AG20443 (cell line): ENCODE results near the gene PDLIM7.

ENCODE experiments used
- DNase-seq: peaks from one replicate; pipeline ENCODE4 v3.0.0; 2012; ENCODE audit warnings: low spot score, mixed read lengths

The PDLIM7 gene

GRCh38 chr5:177505075-177505474 lies 7.7 kb upstream of the PDLIM7 start:
- DNase-seq, result no peak

DNA sequence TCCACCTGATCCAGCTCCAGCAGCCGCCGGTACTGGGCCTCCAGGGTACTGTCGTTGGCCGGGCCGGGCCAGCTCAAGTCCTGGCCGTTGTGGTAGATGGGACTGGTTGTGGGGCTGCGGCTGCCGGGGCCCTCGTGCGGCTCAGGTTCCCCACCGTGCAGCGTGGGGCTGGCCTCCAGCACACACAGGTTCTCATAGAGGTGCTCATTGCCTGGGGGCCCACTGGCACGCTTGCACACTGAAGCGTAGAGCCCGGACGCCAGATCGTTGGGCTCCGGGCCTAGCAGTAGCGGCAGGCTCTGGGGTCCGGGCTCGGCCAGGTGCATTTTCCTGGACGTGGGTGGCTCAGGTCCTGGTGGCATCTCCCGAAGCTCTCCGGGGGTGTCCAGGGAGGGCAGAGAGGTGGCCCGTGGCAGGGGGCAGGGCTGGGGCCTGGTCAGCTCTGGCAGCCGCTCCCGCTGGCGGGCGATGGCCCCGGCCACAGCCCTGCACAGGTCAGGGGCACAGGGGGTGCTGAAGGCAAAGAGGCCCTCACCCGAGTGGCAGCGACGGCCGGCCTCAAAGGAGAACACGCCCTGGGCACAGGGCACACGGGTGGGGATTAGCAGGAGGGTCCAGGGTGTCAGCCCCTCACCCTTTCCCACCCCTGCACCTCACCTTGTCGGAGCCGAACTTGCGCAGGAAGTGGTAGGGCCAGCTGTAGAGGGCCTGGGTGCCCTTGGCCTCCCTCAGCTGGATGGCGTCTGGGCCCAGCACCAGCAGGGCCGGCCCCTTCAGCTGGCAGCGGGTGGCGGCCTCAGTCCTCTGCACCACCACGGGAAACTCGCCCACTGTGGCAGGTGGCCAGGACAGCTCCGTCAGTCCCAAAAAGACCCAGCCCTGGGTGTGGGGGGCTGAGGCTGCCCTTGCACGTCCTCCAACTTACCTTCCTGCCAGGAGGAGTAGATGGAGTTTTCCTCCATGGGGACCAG lies 7.0 kb upstream of the PDLIM7 start:
- DNase-seq, result no peak

GRCh38 chr5:177503351-177504085 lies 6.1 kb upstream of the PDLIM7 start:
- DNase-seq, result no peak

DNA sequence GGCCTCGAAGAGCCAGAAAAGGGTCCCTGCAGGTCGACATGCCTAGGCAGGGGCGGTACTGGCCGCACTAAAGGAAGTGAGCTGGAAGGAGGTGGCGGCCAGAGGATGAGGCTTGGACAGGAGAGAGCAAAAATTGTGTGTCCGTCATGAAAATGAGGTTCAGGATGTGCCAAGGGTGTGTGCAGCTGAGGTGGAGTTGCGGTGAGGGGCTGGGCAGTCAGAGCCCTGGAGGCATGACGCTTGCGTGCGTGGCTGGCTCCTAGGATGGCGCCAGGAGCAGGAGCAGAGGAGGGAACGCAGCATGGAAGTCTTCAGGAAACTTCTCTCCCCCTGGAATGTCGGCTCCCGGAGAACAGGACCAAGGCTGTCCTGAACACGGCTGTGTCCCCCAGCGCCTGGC lies 5.5 kb upstream of the PDLIM7 start:
- DNase-seq, result no peak

DNA sequence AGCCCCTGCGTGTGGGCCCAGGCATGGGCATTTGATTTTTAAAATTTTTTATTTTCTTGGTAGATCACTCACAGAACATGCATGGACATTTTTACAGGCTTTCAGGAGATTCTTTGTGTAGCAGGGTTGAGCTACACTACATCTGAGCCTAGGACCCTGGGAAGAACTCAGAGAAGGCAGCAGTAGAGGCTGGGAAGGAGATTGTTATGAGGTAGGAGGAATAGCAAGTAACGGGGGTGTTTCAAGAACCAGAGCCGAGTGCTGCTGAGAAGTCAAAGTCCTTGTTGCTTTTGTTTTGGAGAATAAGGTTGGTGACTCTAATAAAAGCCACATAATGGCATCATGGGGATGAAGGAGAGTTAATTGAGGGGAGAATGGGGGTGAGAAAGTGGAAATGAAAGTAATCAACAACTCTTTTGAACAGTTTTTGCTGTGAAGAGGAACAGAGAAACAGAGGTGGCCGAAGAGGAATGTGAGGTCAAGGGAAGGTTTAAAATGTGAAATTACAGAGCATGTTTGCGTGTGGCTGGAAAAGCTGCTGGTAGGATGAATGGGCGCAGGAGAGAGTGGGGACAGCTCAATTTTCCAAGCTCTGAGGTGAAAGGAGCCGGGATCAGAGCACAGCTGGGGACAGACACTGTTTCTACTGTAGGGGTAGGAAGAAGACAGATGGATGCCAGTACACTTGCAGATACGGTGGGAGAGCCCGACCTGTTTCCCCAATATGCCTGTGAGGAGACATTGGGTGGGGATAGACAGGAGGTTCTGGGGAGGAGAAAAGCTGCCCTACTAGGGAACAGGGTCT lies 4.7 kb upstream of the PDLIM7 start:
- DNase-seq, result no peak

DNA sequence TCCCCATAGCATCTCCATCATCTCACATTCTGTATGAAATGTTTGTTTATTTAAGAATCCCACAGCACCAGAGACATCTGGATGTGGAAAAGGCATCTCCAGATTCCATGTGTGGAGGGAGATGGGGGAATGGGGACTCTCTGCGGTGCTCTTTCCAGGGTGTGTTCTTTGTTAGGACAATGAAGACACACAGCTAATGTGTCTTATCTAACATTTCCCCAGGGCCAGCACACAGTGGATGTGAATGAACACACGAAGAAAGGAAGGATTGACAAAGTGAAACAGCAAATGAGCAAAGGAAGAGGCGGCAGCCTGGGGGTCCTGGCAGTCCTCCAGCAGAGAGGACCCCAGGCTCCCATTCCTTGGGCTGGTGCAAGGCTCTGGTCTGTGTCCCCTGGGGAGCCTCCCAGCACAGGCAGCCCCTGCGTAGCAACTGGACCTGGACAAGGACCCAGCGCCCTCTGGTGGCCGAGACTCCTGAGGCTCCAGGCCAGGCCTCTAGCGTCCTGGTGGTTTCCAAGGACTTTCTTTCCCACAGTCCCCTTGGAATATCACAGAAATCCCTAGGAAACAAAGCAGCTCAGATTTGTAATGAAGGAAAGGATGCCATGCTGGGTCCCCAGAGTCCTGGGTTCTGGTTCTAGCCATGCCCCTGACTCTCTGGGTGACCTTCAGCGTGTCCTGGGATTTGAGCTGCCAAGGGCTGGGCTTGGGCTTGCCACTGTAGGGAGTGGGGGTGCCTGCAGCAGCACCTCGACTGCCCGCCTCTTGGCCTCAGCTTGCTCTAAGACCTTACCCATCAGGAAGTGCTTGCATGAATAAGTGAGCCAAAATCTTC lies 3.5 kb upstream of the PDLIM7 start:
- peak; percentile 88 for DNase-seq

- no peak for DNase-seq
Observed at GRCh38 chr5:177499842-177500241, 2.4 kb upstream of the PDLIM7 start.

- DNase-seq, result peak; percentile 41
Observed at GRCh38 chr5:177498013-177498787, 796 bp upstream of the PDLIM7 start.

- peak; percentile 88 for DNase-seq
Observed at GRCh38 chr5:177496727-177497291, 595 bp downstream of the PDLIM7 start.

DNA sequence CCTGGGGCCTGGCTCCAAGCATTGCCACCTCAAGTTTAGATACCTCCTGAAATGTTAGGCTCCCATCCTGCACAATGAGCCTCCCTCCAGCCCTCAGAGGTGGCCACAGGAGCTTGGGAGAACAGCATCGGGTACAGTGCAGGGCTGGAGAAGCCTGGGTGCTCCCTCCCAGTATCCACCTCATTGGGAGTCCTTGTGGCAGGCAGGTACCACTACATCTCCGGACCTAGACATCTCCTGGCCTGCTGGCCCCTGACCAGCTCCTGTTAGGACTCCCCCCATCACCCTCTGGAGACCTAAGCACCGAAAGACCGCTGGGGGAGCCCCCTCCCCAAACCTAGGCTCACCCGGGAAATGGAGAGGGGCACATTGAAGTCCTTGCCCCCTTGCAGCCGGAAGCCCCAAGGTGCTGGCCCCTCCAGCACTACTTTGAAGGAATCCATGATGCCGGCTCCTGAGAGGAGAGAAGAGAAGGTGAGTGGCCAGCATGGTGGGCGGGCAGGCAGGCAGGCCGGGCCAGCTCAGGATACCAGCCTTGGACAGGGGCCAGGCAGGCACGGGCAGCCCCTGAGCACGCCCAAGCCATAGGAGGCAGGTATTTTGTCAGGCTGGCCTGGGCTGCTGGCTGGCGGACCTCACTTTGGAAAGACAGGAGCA lies 1.2 kb downstream of the PDLIM7 start:
- peak; percentile 25 for DNase-seq

DNA sequence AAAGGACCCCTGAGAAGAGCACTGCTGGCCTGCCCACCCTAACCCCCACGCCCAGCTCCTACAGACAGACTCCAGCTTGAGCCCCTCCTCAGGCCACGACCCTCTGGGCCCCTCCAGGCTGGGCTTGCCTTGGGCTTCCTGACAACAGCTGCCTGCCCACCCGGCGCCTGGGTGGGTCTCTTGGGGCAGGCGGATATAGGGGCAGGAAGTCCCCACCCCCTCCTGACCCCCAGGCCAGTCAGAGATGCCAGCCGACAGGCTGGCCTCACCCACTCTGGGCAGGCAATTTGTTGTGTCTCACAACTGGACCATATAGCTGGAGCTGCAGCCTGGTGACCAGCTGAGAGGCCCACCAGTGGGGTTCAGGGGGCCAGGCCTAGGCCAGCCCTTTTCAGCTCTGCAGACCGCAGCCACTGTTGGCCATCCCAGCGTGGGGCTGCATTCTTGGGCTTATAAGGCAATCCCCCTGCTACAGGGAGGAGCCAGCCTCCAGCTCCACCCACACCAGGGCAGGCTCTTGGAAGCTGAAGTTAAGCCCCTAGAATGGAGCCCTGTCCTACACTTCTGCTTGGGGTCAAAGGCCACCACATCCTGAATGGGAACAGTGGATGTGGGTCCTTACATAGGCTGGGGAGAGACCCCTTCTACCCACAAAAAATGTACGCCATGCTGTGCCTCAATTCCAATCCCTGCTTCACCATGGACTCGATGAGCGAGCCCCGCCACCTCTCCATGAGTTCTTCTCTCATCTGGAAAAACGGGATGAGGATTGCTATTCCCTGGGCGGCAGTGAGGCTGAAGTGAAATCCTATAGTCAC lies 2.0 kb downstream of the PDLIM7 start:
- DNase-seq, result peak; percentile 85

GRCh38 chr5:177494346-177495195 lies 2.8 kb downstream of the PDLIM7 start:
- DNase-seq, result peak; percentile 92

GRCh38 chr5:177493795-177494345 lies 3.5 kb downstream of the PDLIM7 start:
- DNase-seq, result no peak

- DNase-seq, result no peak
Observed at GRCh38 chr5:177492841-177493240, 4.6 kb downstream of the PDLIM7 start.

- DNase-seq, result no peak
Observed at GRCh38 chr5:177491983-177492746, 5.2 kb downstream of the PDLIM7 start.

- DNase-seq, result peak; percentile 77
Observed at GRCh38 chr5:177491429-177491945, 5.9 kb downstream of the PDLIM7 start.
